ENCODE data around the gene GFAP.

The GFAP gene

DNA sequence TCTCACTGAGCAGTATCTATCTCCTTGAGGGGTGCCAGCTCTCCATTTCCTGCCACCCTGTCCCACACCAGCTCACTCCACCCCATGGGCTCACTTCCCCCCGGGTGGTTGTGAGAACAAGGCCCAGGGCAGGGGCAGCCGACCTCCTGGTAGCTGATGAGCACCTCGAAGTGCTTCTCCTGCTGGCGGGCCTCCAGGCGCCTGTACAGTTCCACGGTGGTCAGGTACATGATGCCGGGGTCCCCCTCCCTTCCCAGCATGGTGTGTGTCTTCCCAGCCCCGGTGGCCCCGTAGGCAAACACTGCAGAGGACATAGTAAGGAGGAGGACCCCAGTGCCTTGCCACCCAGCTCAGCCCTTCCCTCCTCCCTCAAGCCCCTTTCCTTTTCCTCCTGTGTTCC lies 19.8 kb upstream of the GFAP start:
- H3K27ac Mint-ChIP-seq = no peak overlapping the region
- no peaks in the 10 kb centered on the region for H3K4me1 Mint-ChIP-seq
- no peak overlapping the region for H3K4me3 Mint-ChIP-seq
- H3K36me3 Mint-ChIP-seq = peaks cover 1% of the 10 kb centered on the region
- no peaks in the 10 kb centered on the region for H3K9me3 Mint-ChIP-seq
- no peaks in the 10 kb centered on the region for H3K27me3 Mint-ChIP-seq

DNA sequence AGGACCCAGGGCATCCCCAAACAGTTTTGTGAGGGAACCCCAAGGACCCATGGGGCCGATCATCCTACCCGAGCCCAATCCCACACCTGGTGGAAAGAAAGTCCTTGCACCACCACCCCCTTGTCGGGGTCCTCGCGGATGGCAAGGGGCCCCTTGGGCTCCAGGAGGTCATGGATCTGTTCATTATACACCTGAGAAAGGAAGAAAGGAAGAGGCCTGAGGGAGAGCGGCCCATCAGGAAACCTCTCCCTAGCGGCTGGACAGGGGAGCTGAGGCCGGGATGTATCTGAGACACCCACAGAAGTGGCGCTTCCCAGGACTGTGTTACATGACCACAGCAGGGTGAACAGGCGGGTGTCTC lies 19.4 kb upstream of the GFAP start:
- Mint-ChIP-seq H3K27ac (no peak overlapping the region), H3K4me3 (no peak overlapping the region), H3K4me1 (no peaks in the 10 kb centered on the region), H3K27me3 (no peaks in the 10 kb centered on the region), H3K9me3 (no peaks in the 10 kb centered on the region), H3K36me3 (peaks cover 1% of the 10 kb centered on the region)

DNA sequence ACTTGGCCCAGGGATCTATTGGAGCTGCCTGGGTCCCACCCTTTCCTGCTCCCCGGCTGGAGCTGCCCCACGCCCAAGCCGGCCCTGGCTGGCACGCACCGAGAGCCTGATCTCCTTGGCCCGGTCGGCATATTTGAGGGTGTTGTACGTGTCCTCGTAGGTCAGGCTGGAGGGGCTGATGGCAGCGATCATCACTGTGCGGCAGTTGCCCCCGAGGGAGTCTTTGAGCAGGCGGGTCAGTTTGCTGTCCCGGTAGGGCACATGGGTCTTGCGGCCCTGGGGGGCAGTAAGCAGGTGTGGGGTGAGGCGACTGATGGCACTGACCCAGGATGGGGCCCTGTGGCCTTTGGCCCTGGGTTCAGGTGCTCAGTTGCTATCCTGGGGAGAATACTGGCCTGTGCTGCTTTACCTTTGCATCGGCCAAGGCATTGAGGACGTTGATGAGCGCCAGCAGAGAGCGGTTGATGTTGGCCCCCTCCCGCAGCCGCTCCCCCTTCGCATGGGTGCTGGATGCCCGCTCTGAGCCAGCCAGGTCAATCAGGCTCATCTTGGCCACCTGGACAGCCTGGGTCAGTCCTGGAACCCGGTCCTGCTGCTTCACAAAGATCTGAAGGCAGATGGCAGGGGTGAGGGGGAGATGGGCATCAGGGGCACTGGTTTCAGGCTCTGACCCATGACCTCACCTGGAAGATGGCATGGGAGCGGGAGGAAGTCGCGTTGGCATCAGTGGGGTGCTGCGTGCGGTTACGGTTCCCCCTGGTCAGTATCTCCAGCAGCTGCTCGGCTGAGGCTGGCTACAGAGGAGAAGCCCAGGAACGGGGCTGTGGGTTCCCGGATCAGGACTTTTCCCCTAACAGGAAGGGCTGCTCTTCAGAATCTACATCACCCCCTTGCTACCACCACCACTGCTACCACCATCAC lies 18.8 kb upstream of the GFAP start:
- no peaks in the 10 kb centered on the region for H3K4me1 Mint-ChIP-seq
- no peak overlapping the region for H3K27ac Mint-ChIP-seq
- H3K9me3 Mint-ChIP-seq = no peaks in the 10 kb centered on the region
- no peaks in the 10 kb centered on the region for H3K36me3 Mint-ChIP-seq
- H3K4me3 Mint-ChIP-seq = no peak overlapping the region
- no peaks in the 10 kb centered on the region for H3K27me3 Mint-ChIP-seq

DNA sequence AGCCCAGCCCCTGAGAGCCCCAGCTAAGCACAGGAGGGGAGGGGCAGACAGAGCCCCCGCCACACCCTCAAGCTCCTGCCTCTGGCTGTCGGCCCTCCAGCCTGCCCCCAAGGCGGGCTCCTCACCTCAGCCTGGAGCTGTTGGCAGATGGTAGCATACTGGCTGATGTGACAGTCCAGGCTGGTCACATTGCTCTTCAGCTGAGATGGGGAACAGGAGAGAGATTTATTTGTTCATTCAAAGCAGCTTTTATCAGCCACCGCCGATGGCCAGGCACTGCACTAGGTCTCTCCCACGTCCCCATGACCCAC lies 17.4 kb upstream of the GFAP start:
- no peaks in the 10 kb centered on the region for H3K4me1 Mint-ChIP-seq
- no peak overlapping the region for H3K27ac Mint-ChIP-seq

DNA sequence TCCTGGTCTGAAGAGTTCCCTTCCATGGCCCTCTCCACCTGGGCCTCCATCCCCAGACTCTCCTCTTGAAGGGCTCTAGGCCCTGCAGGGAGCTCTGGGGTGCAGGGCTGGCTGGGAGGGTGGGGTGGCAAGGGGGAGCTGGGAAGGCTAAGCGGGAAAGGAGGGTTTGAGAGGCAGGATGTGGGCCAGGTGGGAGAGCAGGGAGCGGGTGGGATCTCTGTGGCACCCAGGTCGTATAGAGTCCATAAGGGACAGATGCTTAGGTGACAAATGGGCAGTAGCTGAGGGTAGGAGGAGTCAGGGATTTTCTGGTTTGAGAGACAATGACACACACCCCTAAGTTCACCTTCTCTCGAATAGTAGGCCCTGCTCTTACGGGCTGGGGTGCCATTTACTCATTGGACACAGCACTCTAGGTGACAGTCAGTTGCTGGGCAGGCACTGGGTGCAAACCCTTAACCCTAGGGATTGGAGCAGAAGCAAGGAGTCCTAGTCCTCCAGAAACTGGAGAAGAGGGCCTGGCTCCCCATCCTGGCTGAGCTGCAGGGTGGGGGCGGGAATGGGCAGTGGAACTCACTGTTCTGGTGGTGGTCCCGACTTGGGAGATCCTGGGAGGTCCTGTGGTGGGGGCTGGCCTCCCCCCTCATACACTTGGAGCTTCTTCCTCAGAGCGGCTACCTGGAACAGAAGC lies 16.9 kb upstream of the GFAP start:
- Mint-ChIP-seq H3K4me3 (no peak overlapping the region), H3K4me1 (no peaks in the 10 kb centered on the region), H3K27me3 (no peaks in the 10 kb centered on the region), H3K27ac (no peak overlapping the region), H3K9me3 (no peaks in the 10 kb centered on the region), H3K36me3 (no peaks in the 10 kb centered on the region)

More for the DNA sequence above, 17.4 kb upstream of the GFAP start:
- Mint-ChIP-seq H3K27me3 (no peaks in the 10 kb centered on the region), H3K9me3 (no peaks in the 10 kb centered on the region), H3K4me3 (no peak overlapping the region), H3K36me3 (no peaks in the 10 kb centered on the region)

DNA sequence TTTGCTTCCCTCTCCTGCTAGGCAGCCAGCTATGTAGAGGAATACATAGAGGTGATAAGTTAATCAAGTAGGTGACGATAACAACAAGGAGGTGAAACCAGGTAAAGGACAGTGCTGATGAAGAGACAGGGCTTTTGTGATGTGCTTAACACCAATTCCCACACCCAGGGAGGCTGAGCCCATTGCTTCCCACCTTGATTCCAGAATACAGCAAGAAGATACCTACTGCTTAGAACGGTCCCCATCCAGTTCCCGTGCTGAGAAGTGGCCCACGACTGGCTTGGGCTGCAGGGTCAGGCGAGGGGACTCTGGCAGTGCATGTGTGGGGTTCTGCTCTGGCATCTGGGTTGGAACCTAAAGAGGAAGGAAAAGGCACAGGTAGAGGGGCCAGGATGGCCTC lies 16.1 kb upstream of the GFAP start:
- Mint-ChIP-seq H3K27me3 (no peaks in the 10 kb centered on the region), H3K36me3 (no peaks in the 10 kb centered on the region), H3K4me3 (no peak overlapping the region), H3K9me3 (no peaks in the 10 kb centered on the region), H3K27ac (no peak overlapping the region), H3K4me1 (no peaks in the 10 kb centered on the region)

DNA sequence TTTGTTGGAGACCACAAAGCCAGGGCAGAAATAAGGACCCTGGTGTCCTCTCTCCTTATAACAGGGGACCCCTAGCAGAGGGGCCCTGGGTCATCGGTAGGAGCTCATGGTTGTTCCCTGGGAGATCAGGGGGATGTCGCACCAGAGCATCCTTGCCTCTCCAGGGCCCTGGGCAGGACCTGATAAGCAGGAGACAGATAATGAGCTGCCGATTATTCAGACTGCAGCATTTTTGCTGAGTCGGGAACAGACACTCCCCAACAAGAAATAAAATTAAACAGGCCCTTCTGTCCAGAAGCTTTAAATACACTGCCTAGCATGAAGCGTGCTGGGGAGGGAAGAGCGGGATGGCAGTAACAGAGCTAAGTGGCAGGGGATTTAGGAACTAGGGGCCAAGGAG lies 15.4 kb upstream of the GFAP start:
- Mint-ChIP-seq H3K4me1 (no peaks in the 10 kb centered on the region), H3K4me3 (no peak overlapping the region), H3K27me3 (no peaks in the 10 kb centered on the region), H3K27ac (no peak overlapping the region), H3K36me3 (no peaks in the 10 kb centered on the region), H3K9me3 (no peaks in the 10 kb centered on the region)

DNA sequence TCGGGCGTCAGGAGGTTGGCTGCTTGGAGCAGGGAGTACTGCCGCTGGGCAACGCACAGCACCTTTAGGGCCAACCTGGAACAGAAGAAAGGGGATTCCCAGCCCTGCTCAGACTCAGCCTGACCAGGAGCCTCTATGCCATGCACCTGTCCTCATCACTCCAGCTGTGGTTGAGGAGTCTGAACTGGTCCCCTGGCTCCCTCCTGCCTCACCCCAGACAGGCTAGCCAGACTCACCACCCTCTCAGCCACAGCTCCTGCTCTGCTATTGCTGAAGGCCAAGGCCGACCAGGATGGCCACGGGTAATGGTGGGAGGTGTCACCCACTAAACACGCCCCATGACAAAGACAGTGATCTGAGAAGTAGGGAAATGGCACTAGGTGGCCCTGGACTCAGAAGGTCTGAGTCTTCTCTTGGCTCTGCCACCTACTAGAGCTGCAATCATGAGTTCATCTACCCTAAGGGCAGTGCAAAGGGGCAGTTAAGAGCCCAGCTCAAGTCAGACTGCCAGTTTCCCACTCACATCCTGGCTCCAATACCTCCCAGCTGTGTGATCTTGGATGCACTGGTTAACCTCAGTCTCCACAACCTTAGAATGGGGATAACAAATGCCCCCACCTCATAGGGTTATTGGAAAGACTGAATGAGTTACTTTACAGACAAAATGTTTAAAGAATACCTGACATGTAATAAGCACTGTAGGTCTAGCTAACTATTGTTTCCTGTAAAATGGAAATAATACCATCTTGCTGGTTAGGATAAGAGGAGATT lies 13.8 kb upstream of the GFAP start:
- Mint-ChIP-seq H3K4me3 (no peak overlapping the region), H3K27me3 (no peaks in the 10 kb centered on the region), H3K9me3 (no peaks in the 10 kb centered on the region), H3K27ac (no peak overlapping the region), H3K36me3 (no peaks in the 10 kb centered on the region), H3K4me1 (no peaks in the 10 kb centered on the region)

DNA sequence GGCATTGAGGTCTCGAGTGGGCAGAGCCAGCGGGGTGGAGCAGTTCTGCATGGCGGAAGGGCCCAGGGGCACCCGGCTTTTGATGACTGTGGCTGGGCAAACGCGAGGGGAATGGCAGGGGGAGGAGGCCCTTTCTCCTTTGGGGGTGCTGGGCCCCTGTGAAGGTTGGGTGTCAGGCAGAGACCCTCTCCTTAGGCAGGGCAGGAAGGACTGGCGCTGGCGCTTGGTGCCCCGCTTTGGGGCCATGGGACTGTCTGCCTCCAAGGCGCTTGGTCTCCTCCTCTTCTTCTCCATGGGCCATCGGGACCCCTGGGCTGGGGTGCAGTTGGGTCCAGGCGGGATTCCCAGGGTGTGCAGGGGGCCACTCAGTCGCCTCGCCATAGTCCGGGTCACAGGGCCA lies 12.8 kb upstream of the GFAP start:
- Mint-ChIP-seq H3K4me1 (no peaks in the 10 kb centered on the region), H3K27me3 (no peaks in the 10 kb centered on the region), H3K9me3 (no peaks in the 10 kb centered on the region), H3K36me3 (no peaks in the 10 kb centered on the region), H3K4me3 (no peak overlapping the region), H3K27ac (peak overlapping the region; percentile 55)

DNA sequence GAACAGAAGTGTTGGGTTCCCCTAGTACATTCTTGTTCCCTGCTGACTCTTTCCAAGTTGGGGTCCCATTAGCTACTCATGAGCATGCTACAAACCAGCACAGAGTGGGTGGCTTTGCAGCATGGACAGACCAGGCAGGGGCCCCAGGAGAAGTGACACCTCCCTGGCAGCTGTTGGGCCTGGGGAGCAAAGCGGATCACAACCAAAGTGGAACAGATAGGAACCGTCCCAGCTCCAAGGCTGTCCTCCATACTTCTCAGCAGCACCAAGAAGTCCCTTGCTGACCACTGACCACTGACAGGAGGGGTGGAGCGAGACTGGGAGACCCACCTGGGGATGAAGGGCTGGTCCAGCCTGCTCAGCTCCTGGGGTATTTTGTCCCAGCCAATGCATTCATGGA lies 12.4 kb upstream of the GFAP start:
- Mint-ChIP-seq H3K9me3 (no peaks in the 10 kb centered on the region), H3K4me3 (no peak overlapping the region), H3K36me3 (no peaks in the 10 kb centered on the region), H3K27ac (no peak overlapping the region), H3K4me1 (no peaks in the 10 kb centered on the region), H3K27me3 (no peaks in the 10 kb centered on the region)

DNA sequence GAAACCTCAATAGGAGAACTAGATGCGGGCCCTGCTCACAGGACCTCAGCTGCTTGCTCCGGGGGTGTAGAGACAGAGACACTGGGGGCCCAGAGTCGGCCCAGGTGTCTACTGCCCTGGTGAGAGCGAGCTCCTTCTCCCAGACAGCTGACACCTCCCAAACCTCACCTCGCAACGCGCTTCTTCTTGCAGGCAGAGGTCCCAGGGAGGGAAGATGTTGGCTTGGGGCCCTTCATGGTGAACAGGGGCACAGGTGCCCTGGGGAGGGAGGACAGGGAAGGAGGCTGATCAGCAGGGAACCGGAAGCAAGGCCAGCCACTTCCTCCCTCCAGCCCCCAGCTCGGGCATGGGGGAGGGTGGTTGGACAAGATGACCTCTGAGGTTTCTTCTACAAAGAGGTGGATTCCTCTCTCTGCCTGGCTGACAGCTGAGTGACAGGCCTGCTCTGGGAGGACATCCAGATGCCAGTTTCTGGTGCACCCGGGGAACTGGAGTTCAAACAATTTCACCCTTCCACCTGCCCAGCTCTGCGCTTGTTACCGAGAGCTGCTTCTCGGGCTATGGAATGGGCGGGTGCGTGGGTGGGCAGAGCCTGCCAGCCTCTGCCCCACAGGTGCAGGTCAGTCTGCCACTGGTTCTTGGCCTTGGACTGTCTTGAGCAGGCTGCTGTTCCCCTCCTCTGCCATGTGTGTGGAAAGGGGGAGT lies 11.7 kb upstream of the GFAP start:
- Mint-ChIP-seq H3K27me3 (no peaks in the 10 kb centered on the region), H3K4me3 (no peak overlapping the region), H3K27ac (no peak overlapping the region), H3K9me3 (no peaks in the 10 kb centered on the region), H3K4me1 (no peaks in the 10 kb centered on the region), H3K36me3 (no peaks in the 10 kb centered on the region)

DNA sequence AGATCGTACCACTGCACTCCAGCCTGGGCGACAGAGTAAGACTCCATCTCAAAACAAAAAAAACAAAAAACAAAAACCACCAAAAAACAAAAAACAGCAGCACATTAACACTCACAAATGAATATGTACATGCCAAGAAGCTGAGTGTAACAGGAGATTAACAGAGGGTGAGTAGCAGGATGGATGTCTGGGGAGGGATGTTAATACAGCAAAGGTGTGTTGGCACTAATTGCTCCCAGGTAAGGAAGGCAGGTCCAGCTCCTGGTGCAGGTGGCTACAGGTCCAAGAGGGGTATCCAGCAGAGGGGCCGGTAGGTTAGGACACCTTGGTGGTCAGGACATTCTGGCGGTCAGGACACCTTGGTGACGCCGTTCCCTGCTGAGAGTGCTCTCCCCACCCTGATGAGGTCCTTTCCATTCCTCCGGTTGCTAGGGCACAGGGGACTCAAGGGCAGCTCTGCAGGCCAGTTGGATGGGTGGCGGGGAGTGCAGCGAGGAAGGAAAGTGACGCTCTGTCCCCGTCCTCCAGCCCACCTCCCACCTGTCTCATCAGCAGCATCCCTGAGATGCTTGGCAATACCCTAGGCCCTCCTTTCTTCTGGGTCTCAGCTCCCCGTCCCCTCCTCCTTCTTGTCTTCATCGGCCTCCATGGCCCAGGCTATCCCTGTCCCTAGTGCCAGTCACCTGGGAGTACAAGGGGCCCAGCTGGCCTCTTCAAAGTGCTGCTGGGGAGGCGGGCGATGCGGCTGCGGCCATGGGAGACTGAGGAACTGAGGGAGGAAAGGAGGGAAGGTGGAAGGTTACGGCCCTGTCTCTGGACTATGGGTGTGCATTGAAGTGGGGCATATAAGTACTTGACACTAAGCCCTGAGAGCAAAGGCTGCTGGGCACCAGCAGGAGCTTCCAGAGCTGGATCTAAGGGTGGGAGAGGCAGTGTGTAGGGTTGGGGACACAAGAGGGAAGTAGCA lies 10.7 kb upstream of the GFAP start:
- no peaks in the 10 kb centered on the region for H3K4me1 Mint-ChIP-seq
- no peak overlapping the region for H3K4me3 Mint-ChIP-seq

DNA sequence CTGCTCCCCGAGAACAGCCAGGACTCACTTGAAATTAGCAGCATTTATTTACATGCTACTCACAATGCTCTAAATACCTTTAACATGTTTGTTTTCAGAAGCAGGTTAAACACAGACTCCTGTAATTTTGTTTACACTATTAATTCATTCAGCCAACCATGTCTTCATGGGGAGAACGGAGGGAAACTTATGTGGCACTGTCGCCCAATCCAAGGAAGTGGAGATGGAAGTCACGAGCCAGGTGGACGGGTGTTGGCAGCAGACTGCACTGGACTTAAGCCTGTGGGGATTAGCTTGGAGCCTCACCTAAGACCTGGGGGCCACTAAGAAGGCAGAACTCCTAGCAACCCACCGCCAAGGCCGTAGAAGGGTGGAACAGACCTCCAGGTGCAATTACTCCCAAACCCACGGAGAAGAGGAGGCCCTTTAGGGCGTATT lies 8.8 kb upstream of the GFAP start:
- H3K36me3 Mint-ChIP-seq = no peaks in the 10 kb centered on the region
- peaks cover 2% of the 10 kb centered on the region for H3K27me3 Mint-ChIP-seq
- H3K9me3 Mint-ChIP-seq = no peaks in the 10 kb centered on the region
- H3K4me1 Mint-ChIP-seq = no peaks in the 10 kb centered on the region
- no peak overlapping the region for H3K4me3 Mint-ChIP-seq
- H3K27ac Mint-ChIP-seq = no peak overlapping the region

More for the DNA sequence above, 10.7 kb upstream of the GFAP start:
- Mint-ChIP-seq H3K36me3 (no peaks in the 10 kb centered on the region), H3K9me3 (no peaks in the 10 kb centered on the region), H3K27me3 (no peaks in the 10 kb centered on the region), H3K27ac (no peak overlapping the region)

DNA sequence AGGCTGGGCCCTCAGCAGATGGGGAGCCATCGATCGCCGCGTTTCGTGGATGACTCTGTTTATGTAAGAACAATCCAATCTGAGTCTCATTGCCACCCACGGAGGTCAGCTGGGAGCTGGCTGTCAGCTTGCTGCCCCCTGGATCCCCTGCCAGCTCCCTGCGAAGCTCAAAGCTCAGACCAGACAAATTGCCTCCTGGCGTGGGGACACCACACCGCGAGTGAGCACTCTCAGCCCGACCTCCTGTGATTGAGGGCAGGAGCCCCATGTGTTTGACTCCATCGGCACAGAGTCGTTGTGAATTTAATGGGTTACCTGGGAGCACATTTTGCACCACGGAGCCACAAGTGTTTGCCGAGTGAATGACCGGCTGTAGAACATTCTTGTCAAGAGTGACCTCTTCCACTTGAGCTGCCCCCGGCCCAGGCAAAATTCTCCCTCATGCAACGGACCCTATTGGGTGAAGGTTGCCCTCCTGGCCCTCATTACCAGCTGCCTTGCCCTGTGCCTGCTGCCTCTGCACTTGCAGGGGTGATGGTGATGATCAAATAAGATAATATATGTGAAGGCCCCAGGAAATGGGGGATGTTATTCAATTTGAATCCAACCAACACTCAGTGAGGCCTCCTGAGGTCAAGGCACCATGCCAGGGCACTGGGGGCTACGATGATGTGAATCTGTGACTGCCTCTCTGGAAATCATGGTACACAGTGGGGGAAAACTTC lies 7.6 kb upstream of the GFAP start:
- no peaks in the 10 kb centered on the region for H3K4me1 Mint-ChIP-seq
- H3K27me3 Mint-ChIP-seq = peaks cover 2% of the 10 kb centered on the region
- no peak overlapping the region for H3K27ac Mint-ChIP-seq
- H3K36me3 Mint-ChIP-seq = no peaks in the 10 kb centered on the region
- no peaks in the 10 kb centered on the region for H3K9me3 Mint-ChIP-seq
- no peak overlapping the region for H3K4me3 Mint-ChIP-seq
